HG03045 (cell line): ENCODE data around the gene KLF18.
"Not testable (repeated sequence)": the region's sequence is repeated elsewhere in the genome, so short reads cannot be mapped to it uniquely, and the experiment has no call there.

ENCODE experiments used
- ATAC-seq: cut with Tn5 transposase; IDR thresholded peaks from one replicate; pipeline ENCODE4 v1.9.1; 2021; ENCODE audit warnings: mild to moderate bottlenecking, moderate library complexity; ENCODE audit not compliant: unreplicated experiment

The KLF18 gene

DNA sequence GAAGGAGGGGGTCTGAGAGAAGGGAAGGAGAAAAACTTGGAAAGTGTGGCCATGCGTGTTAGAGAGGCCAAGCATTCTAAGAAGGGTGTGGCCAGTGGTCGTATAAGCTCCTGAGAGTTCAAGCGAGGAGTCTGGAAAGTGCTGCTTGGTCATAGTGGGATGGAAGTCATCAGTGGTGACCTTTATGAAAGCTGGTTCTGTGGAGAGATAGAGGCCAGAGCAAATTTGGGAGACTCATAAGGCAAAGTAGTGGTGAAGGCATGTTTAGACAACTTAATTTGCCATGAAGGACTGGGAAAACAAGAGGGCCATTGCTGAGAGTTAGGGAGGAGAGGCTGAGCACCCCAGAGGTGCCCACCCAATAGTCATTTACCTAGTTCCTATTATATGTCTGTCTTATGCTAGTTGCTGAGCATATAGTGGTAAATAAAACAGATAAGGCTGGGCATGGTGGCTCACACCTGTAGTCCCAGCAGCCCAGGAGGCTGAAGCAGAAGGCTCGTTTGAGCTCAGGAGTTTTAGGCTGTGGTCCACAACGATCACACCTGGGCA lies 21.0 kb downstream of the KLF18 start:
- ATAC-seq = no peak

DNA sequence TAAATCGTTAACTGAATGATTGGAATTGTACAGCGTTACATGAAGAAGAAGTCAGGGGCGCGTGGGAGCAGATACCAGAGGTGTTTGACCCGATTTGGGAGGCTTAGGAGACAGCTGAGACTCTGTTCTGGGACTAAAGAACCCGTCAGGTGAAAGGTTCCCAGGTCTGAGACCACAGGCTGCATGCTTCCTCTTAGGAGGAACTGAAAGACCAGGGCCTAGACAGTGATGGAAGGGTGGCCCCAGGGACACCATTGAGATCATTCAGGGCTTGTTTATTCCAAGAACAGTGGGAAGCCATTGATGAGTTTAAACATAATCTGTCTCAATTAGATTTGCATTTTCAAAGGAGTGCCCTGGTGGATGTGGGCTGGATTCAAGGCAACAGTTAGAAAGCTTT lies 21.9 kb downstream of the KLF18 start:
- ATAC-seq = no peak

GRCh38 chr1:44118682-44119081 lies 22.7 kb downstream of the KLF18 start, which contains the start of gene KLF17:
TSS of gene KLF17 (plus strand) at chr1:44118821. CDS start at chr1:44118908, 87 bp downstream.
- no peak for ATAC-seq

DNA sequence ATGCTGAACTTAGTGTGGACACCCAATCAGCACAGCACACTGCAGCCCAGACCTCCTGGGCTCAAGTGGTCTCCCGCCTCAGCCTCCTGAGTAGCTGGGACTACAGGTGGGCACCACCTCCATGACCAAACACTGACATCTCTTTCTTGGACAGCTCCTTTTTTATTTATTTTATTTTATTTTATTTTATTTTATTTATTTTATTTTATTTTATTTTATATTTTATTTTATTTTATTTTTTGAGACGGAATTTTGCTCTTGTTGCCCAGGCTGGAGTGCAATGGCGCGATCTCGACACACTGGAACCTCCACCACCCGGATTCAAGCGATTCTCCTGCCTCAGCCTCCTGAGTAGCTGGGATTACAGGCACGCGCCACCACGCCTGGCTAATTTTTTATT lies 24.2 kb downstream of the KLF18 start:
- ATAC-seq = not testable (repeated sequence)

- no peak for ATAC-seq
Observed at GRCh38 chr1:44114098-44114497, 27.3 kb downstream of the KLF18 start.

DNA sequence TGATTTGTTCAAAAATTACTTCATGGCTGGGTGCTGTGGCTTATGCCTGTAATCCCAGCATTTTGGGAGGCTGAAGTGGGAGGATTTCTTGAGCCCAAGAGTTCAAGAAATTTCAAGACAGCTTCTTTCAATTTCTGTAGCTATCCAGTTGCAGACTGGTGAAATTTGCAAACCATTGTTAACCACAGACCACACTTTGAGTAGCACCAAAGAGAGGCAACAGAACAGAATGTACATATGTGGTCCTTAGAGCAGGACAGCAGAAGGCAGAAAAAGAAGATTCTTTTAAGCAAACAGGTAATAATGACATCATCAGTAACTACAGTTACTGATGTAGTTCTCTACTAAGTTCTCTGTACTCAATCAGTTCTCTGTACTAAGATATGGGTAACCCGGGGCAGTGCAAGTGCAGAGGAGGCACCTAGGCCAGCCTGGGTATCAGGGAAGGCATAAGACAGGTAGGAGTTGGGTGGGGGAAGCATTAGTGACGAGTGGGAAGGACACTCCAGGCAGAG lies 28.3 kb downstream of the KLF18 start:
- no peak for ATAC-seq

DNA sequence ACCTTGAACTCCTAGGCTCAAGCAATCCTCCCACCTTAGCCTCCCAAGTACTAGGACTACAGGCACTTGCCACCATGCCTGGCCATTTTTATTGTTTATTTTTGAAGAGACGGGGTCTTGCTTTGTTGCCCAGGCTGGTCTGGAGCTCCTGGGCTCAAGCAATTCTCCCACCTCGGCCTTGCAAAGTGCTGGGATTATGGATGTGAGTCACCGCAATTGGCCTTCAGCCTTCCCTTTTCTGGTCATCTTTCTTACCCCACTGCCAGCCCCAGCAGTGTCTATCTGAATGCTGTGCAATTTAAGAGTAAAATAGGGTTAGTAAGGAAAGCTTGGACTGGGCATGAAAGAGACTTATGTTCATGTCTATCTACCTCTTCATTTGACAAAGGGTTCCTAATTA lies 28.9 kb downstream of the KLF18 start:
- no peak for ATAC-seq

DNA sequence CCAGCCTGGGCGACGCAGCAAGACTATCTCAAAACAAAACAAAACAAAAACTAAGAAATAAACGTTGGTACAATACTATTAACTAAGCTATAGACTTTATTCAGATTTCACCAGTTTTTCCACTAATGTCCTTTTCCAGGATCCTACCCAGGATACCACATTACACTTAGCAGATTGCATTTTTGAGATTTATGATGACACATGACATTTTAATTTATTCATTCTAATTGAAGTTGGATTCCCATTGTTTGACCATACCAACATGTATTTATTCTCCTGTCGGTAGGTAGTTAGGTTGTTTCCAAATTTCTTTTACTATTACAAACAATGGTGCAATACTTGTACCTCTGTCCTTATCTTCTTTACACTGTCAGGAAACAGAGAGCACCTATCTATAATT lies 29.6 kb downstream of the KLF18 start:
- no peak for ATAC-seq

DNA sequence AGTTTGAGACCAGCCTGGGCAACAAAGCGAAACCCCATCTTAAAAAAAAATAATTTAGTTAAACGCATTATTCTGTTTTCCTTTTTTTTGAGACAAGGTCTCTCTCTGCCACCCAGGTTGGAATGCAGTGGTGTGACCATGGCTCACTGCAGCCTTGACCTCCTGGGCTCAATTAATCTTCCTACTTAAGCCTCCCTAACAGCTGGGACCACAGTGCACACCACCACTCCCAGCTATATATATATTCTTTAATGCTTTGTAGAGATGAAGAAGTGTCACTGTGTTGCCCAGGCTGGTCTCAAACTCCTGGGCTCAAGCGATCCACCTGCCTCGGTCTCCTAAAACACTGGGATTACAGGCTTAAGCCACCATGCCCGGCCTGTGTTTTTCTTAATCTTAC lies 30.5 kb downstream of the KLF18 start:
- ATAC-seq = no peak

DNA sequence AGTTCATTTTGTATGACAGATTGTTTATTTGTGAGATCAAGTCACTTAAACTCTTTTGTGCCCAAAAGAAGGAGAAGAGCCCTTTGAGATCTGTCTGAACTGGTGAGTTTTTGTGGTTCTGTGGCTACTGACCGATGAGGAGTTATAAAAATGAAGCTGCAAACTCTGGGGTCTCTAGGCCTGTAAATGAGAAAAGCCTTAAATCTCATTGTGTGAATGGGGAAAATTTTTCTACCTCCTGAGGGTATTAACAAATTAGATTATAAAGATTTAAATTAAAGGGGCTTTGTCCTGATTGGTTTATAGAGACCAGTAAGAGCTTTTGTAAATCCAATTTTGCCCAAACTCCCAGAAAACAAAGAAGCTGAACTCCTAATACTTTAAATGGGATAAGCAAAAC lies 32.5 kb downstream of the KLF18 start:
- no peak for ATAC-seq

- ATAC-seq = no peak
Observed at GRCh38 chr1:44108241-44108640, 33.2 kb downstream of the KLF18 start.

GRCh38 chr1:44105810-44106209 lies 35.6 kb downstream of the KLF18 start:
- no peak for ATAC-seq

GRCh38 chr1:44103270-44104131 lies 37.9 kb downstream of the KLF18 start:
- no peak for ATAC-seq

- no peak for ATAC-seq
Observed at GRCh38 chr1:44101328-44101727, 40.1 kb downstream of the KLF18 start.

- ATAC-seq = no peak
Observed at GRCh38 chr1:44100183-44100868, 41.1 kb downstream of the KLF18 start.

- ATAC-seq = no peak
Observed at GRCh38 chr1:44094047-44094446, 47.4 kb downstream of the KLF18 start.

GRCh38 chr1:44090429-44091252 lies 50.8 kb downstream of the KLF18 start:
- ATAC-seq = no peak

GRCh38 chr1:44089371-44090048 lies 51.9 kb downstream of the KLF18 start:
- no peak for ATAC-seq
